ENCODE results near the gene ADGRA3. TPM values are rescaled to one million over a fixed set of nuclear protein-coding genes. Genes with fewer than 3 reads are reported as not detected.

ADGRA3 gene
- total and polyA plus RNA-seq, 2 experiments from 2014 or later = 16.2 to 73.9 TPM

DNA sequence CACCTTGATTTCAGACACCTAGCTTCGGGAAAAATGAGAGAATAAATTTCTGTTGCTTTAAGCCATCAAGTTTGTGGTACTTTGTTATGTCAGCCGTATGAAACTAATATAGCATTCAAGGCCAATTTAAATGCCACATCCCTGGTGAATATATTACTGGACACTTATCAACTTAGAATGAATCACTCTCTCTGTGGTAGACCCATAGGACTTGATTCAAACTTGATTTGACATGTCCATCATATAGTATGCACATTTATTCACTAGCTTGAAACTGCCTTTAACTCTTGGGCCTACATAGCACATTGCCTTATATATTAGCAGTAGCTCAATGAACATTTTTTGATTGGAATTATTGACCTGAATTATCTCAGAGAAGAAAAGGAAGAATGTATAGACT is 172.3 kb downstream of the ADGRA3 start:
- Histone ChIP-seq H2AFZ (no peak overlapping the region), H3F3A (replicated peaks; ENCODE audit: low read depth) (no peaks in the 10 kb centered on the region), H3K4me2 (no peak overlapping the region), H3K36me3 (ENCODE audit: insufficient read depth) (no peaks in the 10 kb centered on the region), H3K9me2 (ENCODE audit: insufficient read depth) (0 out of 2 replicates have a peak, but pooled peaks cover 4% of the 10 kb centered on the region), H3K4me1 (ENCODE audit: insufficient read depth) (no peaks in the 10 kb centered on the region), H3K4me3 (no peak overlapping the region), H3K79me2 (replicated peaks; ENCODE audit: insufficient read depth) (no peaks in the 10 kb centered on the region), H4K20me1 (replicated peaks; ENCODE audit: insufficient read depth) (no peaks in the 10 kb centered on the region), H3K27me3 (ENCODE audit: insufficient read depth) (no peaks in the 10 kb centered on the region), H3K27ac (ENCODE audit: low read depth) (no peak overlapping the region)
- DNase-seq (ENCODE audit: low spot score) (no peak), ATAC-seq (no peak)
- Mint-ChIP-seq H3K36me3 (ENCODE audit: low read depth) (peaks cover 16% of the 10 kb centered on the region; the same call in 2 of the 3 replicates), H3K27ac (no peak overlapping the region), H3K27me3 (ENCODE audit: insufficient read depth, low read depth, poor library complexity) (no peaks in the 10 kb centered on the region), H3K4me3 (no peak overlapping the region), H3K9me3 (peaks cover 5% of the 10 kb centered on the region), H3K4me1 (no peaks in the 10 kb centered on the region)
- TF ChIP-seq, protein P1, sequence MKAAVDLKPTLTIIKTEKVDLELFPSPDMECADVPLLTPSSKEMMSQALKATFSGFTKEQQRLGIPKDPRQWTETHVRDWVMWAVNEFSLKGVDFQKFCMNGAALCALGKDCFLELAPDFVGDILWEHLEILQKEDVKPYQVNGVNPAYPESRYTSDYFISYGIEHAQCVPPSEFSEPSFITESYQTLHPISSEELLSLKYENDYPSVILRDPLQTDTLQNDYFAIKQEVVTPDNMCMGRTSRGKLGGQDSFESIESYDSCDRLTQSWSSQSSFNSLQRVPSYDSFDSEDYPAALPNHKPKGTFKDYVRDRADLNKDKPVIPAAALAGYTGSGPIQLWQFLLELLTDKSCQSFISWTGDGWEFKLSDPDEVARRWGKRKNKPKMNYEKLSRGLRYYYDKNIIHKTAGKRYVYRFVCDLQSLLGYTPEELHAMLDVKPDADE (IDR thresholded peaks at IDR 0.05) = no peak
- TF ChIP-seq EZH2phosphoT487 (IDR thresholded peaks at IDR 0.05; ENCODE audit: unreplicated experiment) = no peak
- no peak for TF ChIP-seq ZNF114 (CRISPR knock-in tag; IDR thresholded peaks at IDR 0.05)
- TF ChIP-seq JUNB (IDR thresholded peaks at IDR 0.05; ENCODE audit: unreplicated experiment) = no peak
- TF ChIP-seq, protein P2, sequence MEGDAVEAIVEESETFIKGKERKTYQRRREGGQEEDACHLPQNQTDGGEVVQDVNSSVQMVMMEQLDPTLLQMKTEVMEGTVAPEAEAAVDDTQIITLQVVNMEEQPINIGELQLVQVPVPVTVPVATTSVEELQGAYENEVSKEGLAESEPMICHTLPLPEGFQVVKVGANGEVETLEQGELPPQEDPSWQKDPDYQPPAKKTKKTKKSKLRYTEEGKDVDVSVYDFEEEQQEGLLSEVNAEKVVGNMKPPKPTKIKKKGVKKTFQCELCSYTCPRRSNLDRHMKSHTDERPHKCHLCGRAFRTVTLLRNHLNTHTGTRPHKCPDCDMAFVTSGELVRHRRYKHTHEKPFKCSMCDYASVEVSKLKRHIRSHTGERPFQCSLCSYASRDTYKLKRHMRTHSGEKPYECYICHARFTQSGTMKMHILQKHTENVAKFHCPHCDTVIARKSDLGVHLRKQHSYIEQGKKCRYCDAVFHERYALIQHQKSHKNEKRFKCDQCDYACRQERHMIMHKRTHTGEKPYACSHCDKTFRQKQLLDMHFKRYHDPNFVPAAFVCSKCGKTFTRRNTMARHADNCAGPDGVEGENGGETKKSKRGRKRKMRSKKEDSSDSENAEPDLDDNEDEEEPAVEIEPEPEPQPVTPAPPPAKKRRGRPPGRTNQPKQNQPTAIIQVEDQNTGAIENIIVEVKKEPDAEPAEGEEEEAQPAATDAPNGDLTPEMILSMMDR (conservative IDR thresholded peaks at IDR 0.05; ENCODE audit: low read depth in 2 of 2) = no peak
- no peak for TF ChIP-seq STAT1 (IDR thresholded peaks at IDR 0.05; ENCODE audit: unreplicated experiment)
- TF ChIP-seq ZNF331 (CRISPR knock-in tag; IDR thresholded peaks at IDR 0.05; ENCODE audit: low read depth) = no peak
- TF ChIP-seq EZH2 (IDR thresholded peaks at IDR 0.05; ENCODE audit: low read depth, unreplicated experiment) = no peak
- TF ChIP-seq CREB1 (CRISPR knock-in tag; IDR thresholded peaks at IDR 0.05; ENCODE audit: low read depth) = no peak
- no peak for TF ChIP-seq NANOG (IDR thresholded peaks at IDR 0.05; ENCODE audit: borderline replicate concordance)
- TF ChIP-seq, protein P3, sequence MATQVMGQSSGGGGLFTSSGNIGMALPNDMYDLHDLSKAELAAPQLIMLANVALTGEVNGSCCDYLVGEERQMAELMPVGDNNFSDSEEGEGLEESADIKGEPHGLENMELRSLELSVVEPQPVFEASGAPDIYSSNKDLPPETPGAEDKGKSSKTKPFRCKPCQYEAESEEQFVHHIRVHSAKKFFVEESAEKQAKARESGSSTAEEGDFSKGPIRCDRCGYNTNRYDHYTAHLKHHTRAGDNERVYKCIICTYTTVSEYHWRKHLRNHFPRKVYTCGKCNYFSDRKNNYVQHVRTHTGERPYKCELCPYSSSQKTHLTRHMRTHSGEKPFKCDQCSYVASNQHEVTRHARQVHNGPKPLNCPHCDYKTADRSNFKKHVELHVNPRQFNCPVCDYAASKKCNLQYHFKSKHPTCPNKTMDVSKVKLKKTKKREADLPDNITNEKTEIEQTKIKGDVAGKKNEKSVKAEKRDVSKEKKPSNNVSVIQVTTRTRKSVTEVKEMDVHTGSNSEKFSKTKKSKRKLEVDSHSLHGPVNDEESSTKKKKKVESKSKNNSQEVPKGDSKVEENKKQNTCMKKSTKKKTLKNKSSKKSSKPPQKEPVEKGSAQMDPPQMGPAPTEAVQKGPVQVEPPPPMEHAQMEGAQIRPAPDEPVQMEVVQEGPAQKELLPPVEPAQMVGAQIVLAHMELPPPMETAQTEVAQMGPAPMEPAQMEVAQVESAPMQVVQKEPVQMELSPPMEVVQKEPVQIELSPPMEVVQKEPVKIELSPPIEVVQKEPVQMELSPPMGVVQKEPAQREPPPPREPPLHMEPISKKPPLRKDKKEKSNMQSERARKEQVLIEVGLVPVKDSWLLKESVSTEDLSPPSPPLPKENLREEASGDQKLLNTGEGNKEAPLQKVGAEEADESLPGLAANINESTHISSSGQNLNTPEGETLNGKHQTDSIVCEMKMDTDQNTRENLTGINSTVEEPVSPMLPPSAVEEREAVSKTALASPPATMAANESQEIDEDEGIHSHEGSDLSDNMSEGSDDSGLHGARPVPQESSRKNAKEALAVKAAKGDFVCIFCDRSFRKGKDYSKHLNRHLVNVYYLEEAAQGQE (IDR thresholded peaks at IDR 0.05; ENCODE audit: unreplicated experiment) = no peak
- TF ChIP-seq, protein P4, sequence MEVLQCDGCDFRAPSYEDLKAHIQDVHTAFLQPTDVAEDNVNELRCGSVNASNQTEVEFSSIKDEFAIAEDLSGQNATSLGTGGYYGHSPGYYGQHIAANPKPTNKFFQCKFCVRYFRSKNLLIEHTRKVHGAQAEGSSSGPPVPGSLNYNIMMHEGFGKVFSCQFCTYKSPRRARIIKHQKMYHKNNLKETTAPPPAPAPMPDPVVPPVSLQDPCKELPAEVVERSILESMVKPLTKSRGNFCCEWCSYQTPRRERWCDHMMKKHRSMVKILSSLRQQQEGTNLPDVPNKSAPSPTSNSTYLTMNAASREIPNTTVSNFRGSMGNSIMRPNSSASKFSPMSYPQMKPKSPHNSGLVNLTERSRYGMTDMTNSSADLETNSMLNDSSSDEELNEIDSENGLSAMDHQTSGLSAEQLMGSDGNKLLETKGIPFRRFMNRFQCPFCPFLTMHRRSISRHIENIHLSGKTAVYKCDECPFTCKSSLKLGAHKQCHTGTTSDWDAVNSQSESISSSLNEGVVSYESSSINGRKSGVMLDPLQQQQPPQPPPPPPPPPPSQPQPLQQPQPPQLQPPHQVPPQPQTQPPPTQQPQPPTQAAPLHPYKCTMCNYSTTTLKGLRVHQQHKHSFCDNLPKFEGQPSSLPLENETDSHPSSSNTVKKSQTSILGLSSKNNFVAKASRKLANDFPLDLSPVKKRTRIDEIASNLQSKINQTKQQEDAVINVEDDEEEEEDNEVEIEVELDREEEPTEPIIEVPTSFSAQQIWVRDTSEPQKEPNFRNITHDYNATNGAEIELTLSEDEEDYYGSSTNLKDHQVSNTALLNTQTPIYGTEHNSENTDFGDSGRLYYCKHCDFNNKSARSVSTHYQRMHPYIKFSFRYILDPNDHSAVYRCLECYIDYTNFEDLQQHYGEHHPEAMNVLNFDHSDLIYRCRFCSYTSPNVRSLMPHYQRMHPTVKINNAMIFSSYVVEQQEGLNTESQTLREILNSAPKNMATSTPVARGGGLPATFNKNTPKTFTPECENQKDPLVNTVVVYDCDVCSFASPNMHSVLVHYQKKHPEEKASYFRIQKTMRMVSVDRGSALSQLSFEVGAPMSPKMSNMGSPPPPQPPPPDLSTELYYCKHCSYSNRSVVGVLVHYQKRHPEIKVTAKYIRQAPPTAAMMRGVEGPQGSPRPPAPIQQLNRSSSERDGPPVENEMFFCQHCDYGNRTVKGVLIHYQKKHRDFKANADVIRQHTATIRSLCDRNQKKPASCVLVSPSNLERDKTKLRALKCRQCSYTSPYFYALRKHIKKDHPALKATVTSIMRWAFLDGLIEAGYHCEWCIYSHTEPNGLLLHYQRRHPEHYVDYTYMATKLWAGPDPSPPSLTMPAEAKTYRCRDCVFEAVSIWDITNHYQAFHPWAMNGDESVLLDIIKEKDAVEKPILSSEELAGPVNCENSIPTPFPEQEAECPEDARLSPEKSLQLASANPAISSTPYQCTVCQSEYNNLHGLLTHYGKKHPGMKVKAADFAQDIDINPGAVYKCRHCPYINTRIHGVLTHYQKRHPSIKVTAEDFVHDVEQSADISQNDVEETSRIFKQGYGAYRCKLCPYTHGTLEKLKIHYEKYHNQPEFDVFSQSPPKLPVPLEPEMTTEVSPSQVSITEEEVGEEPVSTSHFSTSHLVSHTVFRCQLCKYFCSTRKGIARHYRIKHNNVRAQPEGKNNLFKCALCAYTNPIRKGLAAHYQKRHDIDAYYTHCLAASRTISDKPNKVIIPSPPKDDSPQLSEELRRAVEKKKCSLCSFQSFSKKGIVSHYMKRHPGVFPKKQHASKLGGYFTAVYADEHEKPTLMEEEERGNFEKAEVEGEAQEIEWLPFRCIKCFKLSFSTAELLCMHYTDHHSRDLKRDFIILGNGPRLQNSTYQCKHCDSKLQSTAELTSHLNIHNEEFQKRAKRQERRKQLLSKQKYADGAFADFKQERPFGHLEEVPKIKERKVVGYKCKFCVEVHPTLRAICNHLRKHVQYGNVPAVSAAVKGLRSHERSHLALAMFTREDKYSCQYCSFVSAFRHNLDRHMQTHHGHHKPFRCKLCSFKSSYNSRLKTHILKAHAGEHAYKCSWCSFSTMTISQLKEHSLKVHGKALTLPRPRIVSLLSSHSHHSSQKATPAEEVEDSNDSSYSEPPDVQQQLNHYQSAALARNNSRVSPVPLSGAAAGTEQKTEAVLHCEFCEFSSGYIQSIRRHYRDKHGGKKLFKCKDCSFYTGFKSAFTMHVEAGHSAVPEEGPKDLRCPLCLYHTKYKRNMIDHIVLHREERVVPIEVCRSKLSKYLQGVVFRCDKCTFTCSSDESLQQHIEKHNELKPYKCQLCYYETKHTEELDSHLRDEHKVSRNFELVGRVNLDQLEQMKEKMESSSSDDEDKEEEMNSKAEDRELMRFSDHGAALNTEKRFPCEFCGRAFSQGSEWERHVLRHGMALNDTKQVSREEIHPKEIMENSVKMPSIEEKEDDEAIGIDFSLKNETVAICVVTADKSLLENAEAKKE (CRISPR knock-in tag; IDR thresholded peaks at IDR 0.05) = no peak
- TF ChIP-seq POLR2AphosphoS5 (IDR thresholded peaks at IDR 0.05; ENCODE audit: low read depth) = no peak

Data from GM23338 (cell line).